Tibial nerve (tissue), 4 donors: ENCODE measurements around the gene NDUFB7. TPM values are rescaled to one million over a fixed set of nuclear protein-coding genes. Genes with fewer than 3 reads are reported as not detected.
A peak's percentile ranks its signal among the peaks of the same experiment; 100 is the strongest.
"Not testable (repeated sequence)": the region's sequence is repeated elsewhere in the genome, so short reads cannot be mapped to it uniquely, and the experiment has no call there.

Experiments
- DNase-seq, 2 donors: peaks; one replicate each; pipeline ENCODE4 v3.0.0-alpha.2; 2019; ENCODE audit warnings: low spot score in 2 of 2
- H3K27ac ChIP-seq, 4 donors: fragments of 200-600 bp; sonication (generic) in 3 of 4; one replicate each; pipeline ENCODE4 v1.5.1; 2017 to 2019; ENCODE audit warnings: mild to moderate bottlenecking in 1 of 4
- H3K27me3 ChIP-seq, 2 donors: fragments of 200-600 bp; sonication (generic) in 1 of 2; one replicate each; pipeline versions ENCODE4 v1.5.1 to v1.6.0; 2017 to 2019
- H3K36me3 ChIP-seq, 3 donors: fragments of 200-600 bp; sonication (generic); one replicate each; pipeline ENCODE4 v1.5.1; 2018 to 2019
- H3K4me1 ChIP-seq, 4 donors: fragments of 200-600 bp; sonication (generic) in 3 of 4; one replicate each; pipeline ENCODE4 v1.5.1; 2017 to 2019
- H3K4me3 ChIP-seq, 4 donors: fragments of 200-600 bp; sonication (generic) in 3 of 4; one replicate each; pipeline ENCODE4 v1.5.1; 2017 to 2019; ENCODE audit warnings: mild to moderate bottlenecking in 1 of 4, moderate library complexity in 1 of 4
- H3K9me3 ChIP-seq, 4 donors: fragments of 200-600 bp; sonication (generic) in 3 of 4; one replicate each; pipeline ENCODE4 v1.5.1; 2017 to 2019
- CTCF ChIP-seq, 5 experiments: fragments of 200-600 bp in 3 of 5; fragments of 450-650 bp in 2 of 5; sonication (generic) in 3 of 5; IDR thresholded peaks; one replicate each; pipeline ENCODE4 v1.5.1; 2016 to 2019; ENCODE audit warnings: antibody characterized with exemption in 5 of 5, mild to moderate bottlenecking in 3 of 5, moderate library complexity in 2 of 5
- EP300 ChIP-seq, 2 donors: sonication (generic); formaldehyde crosslinking; IDR thresholded peaks; one replicate each; pipeline ENCODE4 v1.6.1; 2017; ENCODE audit warnings: antibody characterized with exemption in 2 of 2, mild to moderate bottlenecking in 1 of 2
- POLR2A ChIP-seq, 2 donors: fragments of 450-650 bp; IDR thresholded peaks; one replicate each; pipeline ENCODE4 v1.6.1; 2017; ENCODE audit warnings: antibody characterized with exemption in 2 of 2, mild to moderate bottlenecking in 2 of 2, moderate library complexity in 2 of 2
- WGBS, 2 donors: methylation state at CpG; one replicate each; pipeline ENCODE4 v1.1.5; 2018; 5-methylcytosine and 5-hydroxymethylcytosine counted together
- total RNA-seq, 4 donors: library from RNA; depleted of rRNA; stranded (reverse); fragments of >200 nt; gene quantifications; one replicate each; pipeline ENCODE4 v1.1.0, GENCODE V29; 2016

NDUFB7 gene
- 100 to 1,000 TPM; 315 to 444 (median 398) TPM for total RNA-seq

GRCh38 chr19:14571695-14572490 lies at the start of gene NDUFB7:
Gene NDUFB7 (minus strand): TSS chr19:14572066. CDS start chr19:14572000, 66 bp downstream.
- H3K27ac ChIP-seq: peak within 1 kb of the TSS; percentile 61 to 91 (median 80)
- H3K4me3 ChIP-seq: peak within 1 kb of the TSS; percentile 81 to 97 (median 94)
- H3K36me3 ChIP-seq: peaks cover 0 to 27% (median 0%) of the 10 kb centered on the region in 3 donors
- peaks cover 0 to 53% (median 15%) of the 10 kb centered on the region in 4 donors for H3K4me1 ChIP-seq
- peak in 1 of 2 donors; percentile 48 for TF ChIP-seq POLR2A (IDR thresholded peaks at IDR 0.05)
- TF ChIP-seq CTCF (IDR thresholded peaks at IDR 0.05): peak; percentile 66 to 95 (median 80)
- TF ChIP-seq EP300 (IDR thresholded peaks at IDR 0.05): peak; percentile 84 to 91
- DNase-seq: peak; percentile 77 to 86
- WGBS, 2 donors: 2 to 3% methylated on average over 21 to 40 of the region's 40 CpGs
- H3K9me3 ChIP-seq: no peaks in the 10 kb centered on the region
- H3K27me3 ChIP-seq: no peaks in the 10 kb centered on the region

- H3K27ac ChIP-seq: no peak overlapping the region
- H3K9me3 ChIP-seq: peaks cover 0 to 34% (median 6%) of the 10 kb centered on the region in 4 donors
- TF ChIP-seq EP300 (IDR thresholded peaks at IDR 0.05) (no peak), POLR2A (IDR thresholded peaks at IDR 0.05) (no peak), CTCF (IDR thresholded peaks at IDR 0.05) (no peak)
- DNase-seq: no peak
- H3K4me1 ChIP-seq: no peaks in the 10 kb centered on the region
- H3K4me3 ChIP-seq: no peak overlapping the region
- no peaks in the 10 kb centered on the region for H3K36me3 ChIP-seq
- H3K27me3 ChIP-seq: no peaks in the 10 kb centered on the region
These were observed 47.5 kb upstream of the NDUFB7 start for GRCh38 chr19:14619404-14619803.

- TF ChIP-seq CTCF (IDR thresholded peaks at IDR 0.05): no peak
- no peak for TF ChIP-seq EP300 (IDR thresholded peaks at IDR 0.05)
- TF ChIP-seq POLR2A (IDR thresholded peaks at IDR 0.05): no peak
- H3K9me3 ChIP-seq: peaks cover 0 to 27% (median 6%) of the 10 kb centered on the region in 4 donors
- no peaks in the 10 kb centered on the region for H3K4me1 ChIP-seq
- no peak for DNase-seq
- no peaks in the 10 kb centered on the region for H3K36me3 ChIP-seq
- 86 to 88% methylated on average over 3 of the region's 3 CpGs for WGBS, 2 donors
- no peaks in the 10 kb centered on the region for H3K27me3 ChIP-seq
- H3K27ac ChIP-seq: no peak overlapping the region
- no peak overlapping the region for H3K4me3 ChIP-seq
These were observed 44.5 kb upstream of the NDUFB7 start for GRCh38 chr19:14616407-14616806.

DNA sequence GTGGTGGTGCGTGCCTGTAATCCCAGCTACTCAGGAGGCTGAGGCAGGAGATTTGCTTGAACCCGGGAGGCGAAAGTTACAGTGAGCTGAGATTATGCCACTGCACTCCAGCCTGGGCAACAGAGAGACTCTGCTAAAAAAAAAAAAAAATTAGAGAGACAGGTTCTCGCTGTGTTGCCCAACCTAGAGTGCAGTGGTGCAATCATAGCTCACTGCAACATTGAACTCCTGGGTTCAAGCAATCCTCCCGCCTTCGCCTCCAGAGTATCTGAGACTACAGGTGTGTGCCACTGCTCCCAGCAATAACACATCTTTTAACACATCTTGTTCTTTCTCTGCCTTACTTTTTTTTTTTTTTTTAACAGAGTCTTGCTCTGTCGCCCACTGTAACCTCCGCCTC lies 43.8 kb upstream of the NDUFB7 start:
- H3K4me3 ChIP-seq: no peak overlapping the region
- H3K27ac ChIP-seq: no peak overlapping the region
- no peak for DNase-seq
- H3K9me3 ChIP-seq: peaks cover 0 to 20% (median 6%) of the 10 kb centered on the region in 4 donors
- TF ChIP-seq CTCF (IDR thresholded peaks at IDR 0.05) (no peak), EP300 (IDR thresholded peaks at IDR 0.05) (no peak), POLR2A (IDR thresholded peaks at IDR 0.05) (no peak)
- 91 to 95% methylated on average over 8 of the region's 8 CpGs for WGBS, 2 donors
- no peaks in the 10 kb centered on the region for H3K4me1 ChIP-seq
- H3K36me3 ChIP-seq: no peaks in the 10 kb centered on the region
- H3K27me3 ChIP-seq: no peaks in the 10 kb centered on the region

- no peaks in the 10 kb centered on the region for H3K4me1 ChIP-seq
- H3K36me3 ChIP-seq: no peaks in the 10 kb centered on the region
- H3K27me3 ChIP-seq: no peaks in the 10 kb centered on the region
- WGBS, 2 donors: 51 to 62% methylated on average over 4 of the region's 4 CpGs
- H3K27ac ChIP-seq: no peak overlapping the region
- no peak for TF ChIP-seq EP300 (IDR thresholded peaks at IDR 0.05)
- TF ChIP-seq POLR2A (IDR thresholded peaks at IDR 0.05): no peak
- TF ChIP-seq CTCF (IDR thresholded peaks at IDR 0.05): no peak
- DNase-seq: no peak
- no peak overlapping the region for H3K4me3 ChIP-seq
- peaks cover 0 to 8% (median under 1%) of the 10 kb centered on the region in 4 donors for H3K9me3 ChIP-seq
These were observed 42.2 kb upstream of the NDUFB7 start for GRCh38 chr19:14614099-14614412.

- H3K27ac ChIP-seq, H3K36me3 ChIP-seq, H3K9me3 ChIP-seq, DNase-seq, H3K4me3 ChIP-seq, H3K4me1 ChIP-seq, H3K27me3 ChIP-seq: not testable (repeated sequence)
- 75% methylated on average over 14 of the region's 14 CpGs for WGBS, 2 donors
These were observed 41.7 kb upstream of the NDUFB7 start for GRCh38 chr19:14613399-14614098.
